Body of pancreas (tissue), 4 donors: ENCODE measurements around the gene SAP30L.

Experiments used
- POLR2A ChIP-seq, 3 donors: fragments of 450-650 bp; IDR thresholded peaks; one replicate each; pipeline ENCODE4 v1.6.1; 2016; ENCODE audit warnings: antibody characterized with exemption in 3 of 3, mild to moderate bottlenecking in 2 of 3
- TF ChIP-seq, protein P1 (sequence below), 7 experiments: fragments of 450-650 bp in 4 of 7; fragments of 200-600 bp in 3 of 7; sonication (generic) in 3 of 7; IDR thresholded peaks; one replicate each; pipeline ENCODE4 v1.5.1; 2016 to 2019; ENCODE audit warnings: antibody characterized with exemption in 7 of 7

DNA sequence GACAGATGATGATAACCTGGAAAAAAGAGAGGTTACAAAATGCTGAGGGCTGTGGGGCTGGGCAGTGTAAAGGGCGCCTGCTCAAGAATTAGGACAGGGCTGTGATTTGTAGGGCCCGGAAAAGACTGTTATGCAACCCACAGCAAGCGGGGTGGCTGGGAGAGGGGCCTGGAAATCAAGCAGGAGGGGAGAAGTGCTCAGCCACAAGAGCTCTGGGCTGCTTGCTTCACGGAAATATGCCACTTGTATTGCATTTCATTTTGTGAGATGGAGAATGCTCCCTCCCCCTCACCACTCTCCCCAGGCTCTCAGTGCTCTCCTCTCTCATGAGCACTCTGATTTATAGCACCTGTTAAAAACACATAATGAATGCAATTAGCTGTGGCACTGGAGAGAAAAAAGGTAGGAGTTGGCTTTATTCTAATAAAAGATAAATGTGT lies 40.6 kb downstream of the SAP30L start:
- TF ChIP-seq, protein P1, sequence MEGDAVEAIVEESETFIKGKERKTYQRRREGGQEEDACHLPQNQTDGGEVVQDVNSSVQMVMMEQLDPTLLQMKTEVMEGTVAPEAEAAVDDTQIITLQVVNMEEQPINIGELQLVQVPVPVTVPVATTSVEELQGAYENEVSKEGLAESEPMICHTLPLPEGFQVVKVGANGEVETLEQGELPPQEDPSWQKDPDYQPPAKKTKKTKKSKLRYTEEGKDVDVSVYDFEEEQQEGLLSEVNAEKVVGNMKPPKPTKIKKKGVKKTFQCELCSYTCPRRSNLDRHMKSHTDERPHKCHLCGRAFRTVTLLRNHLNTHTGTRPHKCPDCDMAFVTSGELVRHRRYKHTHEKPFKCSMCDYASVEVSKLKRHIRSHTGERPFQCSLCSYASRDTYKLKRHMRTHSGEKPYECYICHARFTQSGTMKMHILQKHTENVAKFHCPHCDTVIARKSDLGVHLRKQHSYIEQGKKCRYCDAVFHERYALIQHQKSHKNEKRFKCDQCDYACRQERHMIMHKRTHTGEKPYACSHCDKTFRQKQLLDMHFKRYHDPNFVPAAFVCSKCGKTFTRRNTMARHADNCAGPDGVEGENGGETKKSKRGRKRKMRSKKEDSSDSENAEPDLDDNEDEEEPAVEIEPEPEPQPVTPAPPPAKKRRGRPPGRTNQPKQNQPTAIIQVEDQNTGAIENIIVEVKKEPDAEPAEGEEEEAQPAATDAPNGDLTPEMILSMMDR (IDR thresholded peaks at IDR 0.05), result no peak
- TF ChIP-seq POLR2A (IDR thresholded peaks at IDR 0.05), result no peak
